Measurements from ENCODE around the gene LRRC58.

- TF ChIP-seq EZH2phosphoT487 (IDR thresholded peaks at IDR 0.05; ENCODE audit: low read depth) = no peak
- no peak for TF ChIP-seq CTCF (IDR thresholded peaks at IDR 0.05; ENCODE audit: low read depth, low read length)
Measured at GRCh38 chr3:120289636-120290035, 59.5 kb downstream of the LRRC58 start.

All from OCI-LY3 (cell line).